ENCODE data around the gene NHSL1.

The NHSL1 gene

DNA sequence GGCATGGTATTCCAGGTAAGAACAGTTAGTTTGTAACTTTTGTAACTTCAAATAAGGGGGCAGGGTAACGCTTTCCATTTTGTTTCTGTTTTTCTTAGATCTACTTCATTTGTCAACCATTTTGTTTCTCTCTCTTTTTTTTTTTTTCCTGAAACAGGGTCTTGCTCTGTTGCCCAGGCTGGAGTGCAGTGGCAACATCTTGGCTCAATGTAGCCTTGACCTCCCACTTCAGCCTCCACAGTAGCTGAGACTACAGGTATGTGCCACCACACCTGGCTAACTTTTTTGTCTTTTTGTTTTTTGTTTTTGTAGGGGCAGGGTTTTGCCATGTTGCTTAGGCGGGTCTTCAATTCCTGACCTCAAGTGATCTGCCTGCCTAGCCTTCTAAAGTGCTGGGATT lies 32.1 kb upstream of the NHSL1 start:
- FAIRE-seq, result no peak
- no peak for DNase-seq (ENCODE audit: insufficient read length, low spot score)
- no peak for TF ChIP-seq POLR2A (IDR thresholded peaks at IDR 0.05; ENCODE audit: low read depth, low read length)

- TF ChIP-seq POLR2A (IDR thresholded peaks at IDR 0.05; ENCODE audit: low read depth, low read length), result no peak
Observed at GRCh38 chr6:138529478-138529877, 30.2 kb upstream of the NHSL1 start.

DNA sequence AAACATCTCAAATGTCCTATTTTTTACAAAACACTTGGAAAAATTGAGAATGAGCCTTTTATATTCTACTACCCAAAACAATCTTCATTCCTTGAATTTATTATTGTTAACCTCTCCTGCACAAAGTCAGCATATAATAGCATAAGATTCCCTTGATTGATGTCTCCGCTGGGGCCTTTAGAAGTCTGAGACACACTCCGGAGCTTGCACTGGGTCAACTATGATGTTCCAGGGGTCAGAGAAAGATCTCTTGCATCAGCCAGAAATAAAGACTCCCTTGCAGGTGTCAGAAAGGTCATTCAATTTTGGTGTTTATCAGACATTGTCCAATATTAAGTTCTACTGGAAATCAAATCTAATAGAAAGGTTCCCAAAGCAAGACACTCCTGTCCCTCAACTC lies 29.7 kb upstream of the NHSL1 start:
- TF ChIP-seq POLR2A (IDR thresholded peaks at IDR 0.05; ENCODE audit: low read depth, low read length), result no peak
- FAIRE-seq, result no peak
- DNase-seq (ENCODE audit: insufficient read length, low spot score), result no peak

More at GRCh38 chr6:138529478-138529877, 30.2 kb upstream of the NHSL1 start:
- DNase-seq (ENCODE audit: insufficient read length, low spot score), result no peak
- FAIRE-seq, result no peak

- FAIRE-seq (no peak), DNase-seq (ENCODE audit: insufficient read length, low spot score) (no peak)
- TF ChIP-seq POLR2A (IDR thresholded peaks at IDR 0.05; ENCODE audit: low read depth, low read length), result no peak
Observed at GRCh38 chr6:138528137-138528536, 28.8 kb upstream of the NHSL1 start.

GRCh38 chr6:138527411-138528088 lies 28.3 kb upstream of the NHSL1 start:
- no peak for DNase-seq (ENCODE audit: insufficient read length, low spot score)
- no peak for FAIRE-seq
- no peak for TF ChIP-seq POLR2A (IDR thresholded peaks at IDR 0.05; ENCODE audit: low read depth, low read length)

- no peak for FAIRE-seq
- DNase-seq (ENCODE audit: insufficient read length, low spot score), result no peak
- no peak for TF ChIP-seq POLR2A (IDR thresholded peaks at IDR 0.05; ENCODE audit: low read depth, low read length)
Observed at GRCh38 chr6:138526822-138527235, 27.5 kb upstream of the NHSL1 start.

- no peak for DNase-seq (ENCODE audit: insufficient read length, low spot score)
- TF ChIP-seq POLR2A (IDR thresholded peaks at IDR 0.05; ENCODE audit: low read depth, low read length), result no peak
- FAIRE-seq, result no peak
Observed at GRCh38 chr6:138525355-138525754, 26.1 kb upstream of the NHSL1 start.

DNA sequence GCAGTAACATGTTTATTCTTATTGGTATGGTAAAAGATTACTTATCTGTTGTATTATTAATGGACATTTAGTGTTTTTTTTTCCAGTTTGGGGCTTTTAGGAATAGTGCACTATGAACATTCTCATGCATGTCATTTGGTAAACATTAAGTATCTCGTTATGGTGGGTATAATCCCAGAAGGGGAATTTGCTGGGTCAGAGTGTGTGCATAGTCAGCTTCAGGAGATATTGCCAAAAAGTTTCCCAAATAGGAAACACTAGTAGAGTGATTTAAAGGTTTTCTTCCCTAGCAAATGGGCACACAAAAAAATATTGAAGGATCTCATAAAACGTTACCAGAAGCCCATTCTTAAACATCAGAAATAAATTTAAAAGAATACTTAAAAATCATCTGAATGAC lies 25.2 kb upstream of the NHSL1 start:
- TF ChIP-seq POLR2A (IDR thresholded peaks at IDR 0.05; ENCODE audit: low read depth, low read length), result no peak
- DNase-seq (ENCODE audit: insufficient read length, low spot score) (no peak), FAIRE-seq (no peak)

GRCh38 chr6:138523347-138524210 lies 24.3 kb upstream of the NHSL1 start:
- TF ChIP-seq POLR2A (IDR thresholded peaks at IDR 0.05; ENCODE audit: low read depth, low read length), result no peak
- no peak for FAIRE-seq

DNA sequence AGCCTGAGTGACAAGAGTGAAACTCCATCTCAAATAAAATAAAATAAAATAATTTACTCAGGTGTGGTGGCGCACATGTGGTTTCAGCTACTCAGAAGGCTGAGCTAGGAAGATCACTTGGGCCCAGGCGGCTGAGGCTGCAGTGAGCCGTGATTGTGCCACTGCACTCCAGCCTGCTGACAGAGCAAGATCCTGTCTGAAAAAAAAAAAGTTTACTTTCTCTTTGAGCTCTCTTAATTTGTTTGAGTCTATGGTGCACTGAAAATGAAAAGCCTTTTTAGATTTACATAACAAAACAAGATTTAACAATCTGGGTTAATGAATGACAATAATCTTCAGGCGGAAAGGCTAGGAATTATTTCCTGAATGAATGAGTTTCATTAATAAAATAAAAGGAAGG lies 23.3 kb upstream of the NHSL1 start:
- no peak for FAIRE-seq

More at GRCh38 chr6:138523347-138524210, 24.3 kb upstream of the NHSL1 start:
- no peak for DNase-seq (ENCODE audit: insufficient read length, low spot score)

DNA sequence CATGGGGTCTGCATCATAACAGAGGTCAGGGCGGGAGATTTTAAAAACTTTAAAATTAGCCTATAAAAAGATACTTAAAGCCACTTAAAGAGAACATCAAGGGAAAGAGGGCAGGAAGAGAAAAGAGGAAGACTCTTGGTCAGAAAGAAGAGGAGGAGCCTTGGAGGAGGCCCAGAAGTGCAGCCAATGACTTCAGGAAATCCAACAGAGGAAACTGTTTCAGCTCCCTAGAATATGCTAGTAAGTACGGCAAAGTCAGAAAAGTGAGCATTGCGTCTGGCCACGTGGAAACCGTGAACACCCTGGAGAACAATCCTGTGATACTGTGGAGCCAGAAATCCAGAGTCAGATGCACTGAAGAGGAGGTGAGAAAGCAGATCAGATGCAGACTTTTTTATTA lies 22.5 kb upstream of the NHSL1 start:
- FAIRE-seq (no peak), DNase-seq (ENCODE audit: insufficient read length, low spot score) (no peak)
- TF ChIP-seq POLR2A (IDR thresholded peaks at IDR 0.05; ENCODE audit: low read depth, low read length), result no peak

More for the DNA sequence above, 23.3 kb upstream of the NHSL1 start:
- no peak for TF ChIP-seq POLR2A (IDR thresholded peaks at IDR 0.05; ENCODE audit: low read depth, low read length)
- DNase-seq (ENCODE audit: insufficient read length, low spot score), result no peak

- DNase-seq (ENCODE audit: insufficient read length, low spot score) (no peak), FAIRE-seq (no peak)
- no peak for TF ChIP-seq POLR2A (IDR thresholded peaks at IDR 0.05; ENCODE audit: low read depth, low read length)
Observed at GRCh38 chr6:138520463-138520862, 21.2 kb upstream of the NHSL1 start.

DNA sequence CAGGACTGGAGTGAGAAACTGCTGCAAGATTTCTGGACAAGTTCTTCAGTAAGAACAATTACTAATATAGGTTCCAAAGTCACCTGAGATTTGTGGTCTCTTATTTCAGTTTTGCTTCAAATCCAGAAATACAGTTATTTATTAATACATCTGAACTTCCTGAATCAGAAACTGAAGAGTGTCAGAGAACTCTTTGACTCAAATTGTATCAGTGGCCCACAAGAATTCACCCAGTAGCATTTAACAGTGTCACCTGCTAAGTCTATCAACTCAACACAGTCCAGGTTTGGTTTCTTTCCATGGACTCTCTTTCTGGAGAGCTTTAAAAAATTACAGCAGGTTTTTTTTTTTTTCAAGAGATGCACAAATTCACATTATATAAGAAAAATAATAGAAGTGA lies 18.8 kb upstream of the NHSL1 start:
- FAIRE-seq, result no peak
- no peak for DNase-seq (ENCODE audit: insufficient read length, low spot score)
- TF ChIP-seq POLR2A (IDR thresholded peaks at IDR 0.05; ENCODE audit: low read depth, low read length), result no peak

- DNase-seq (ENCODE audit: insufficient read length, low spot score), result no peak
Observed at GRCh38 chr6:138517635-138518034, 18.3 kb upstream of the NHSL1 start.

More at GRCh38 chr6:138517635-138518034, 18.3 kb upstream of the NHSL1 start:
- no peak for TF ChIP-seq POLR2A (IDR thresholded peaks at IDR 0.05; ENCODE audit: low read depth, low read length)
- FAIRE-seq, result no peak

Measured in H54 (cell line).